Prostate gland (tissue), 2 donors: Measurements from ENCODE around the gene VARS2. TPM values are rescaled to one million over a fixed set of nuclear protein-coding genes. Genes with fewer than 3 reads are reported as not detected.
"Not testable (repeated sequence)": the region's sequence is repeated elsewhere in the genome, so short reads cannot be mapped to it uniquely, and the experiment has no call there.

Source experiments
- DNase-seq: peaks from one replicate; pipeline ENCODE4 v3.0.0-alpha.2; 2019; ENCODE audit warnings: low spot score
- H3K27ac ChIP-seq, 2 donors: fragments of 200-600 bp; sonication (generic); 2 replicates each; pipeline ENCODE4 v1.5.1; 2017 to 2019
- H3K27me3 ChIP-seq: fragments of 200-600 bp; sonication (generic); replicated peaks from 2 replicates; pipeline ENCODE4 v1.5.1; 2019; ENCODE audit not compliant: insufficient read depth
- H3K36me3 ChIP-seq, 2 donors: fragments of 200-600 bp; sonication (generic); 1 replicate in 1 of 2; 2 replicates in 1 of 2; pipeline versions ENCODE4 v1.5.1 to v1.8.1; 2017 to 2019
- H3K4me1 ChIP-seq: fragments of 200-600 bp; sonication (generic); replicated peaks from 2 replicates; pipeline ENCODE4 v1.5.1; 2019
- H3K4me3 ChIP-seq, 2 donors: fragments of 200-600 bp; sonication (generic); 2 replicates each; pipeline ENCODE4 v1.5.1; 2017 to 2019
- H3K9me3 ChIP-seq: fragments of 200-600 bp; sonication (generic); 2 replicates; pipeline ENCODE4 v1.5.1; 2017
- POLR2A ChIP-seq: fragments of 450-650 bp; IDR thresholded peaks from one replicate; pipeline ENCODE4 v1.6.1; 2016; ENCODE audit warnings: antibody characterized with exemption, mild to moderate bottlenecking
- POLR2AphosphoS5 ChIP-seq: sonication (generic); formaldehyde crosslinking; IDR thresholded peaks from one replicate; pipeline ENCODE4 v1.6.1; 2017; ENCODE audit warnings: antibody characterized with exemption
- WGBS: methylation state at CpG from one replicate; pipeline ENCODE4 v1.1.5; 2018; 5-methylcytosine and 5-hydroxymethylcytosine counted together
- intact Hi-C: fragments of 100-400 bp; cut with DNase I; formaldehyde crosslinking; loops from one replicate; pipeline ENCODE4 v1.14.2; 2022
- total RNA-seq, 2 donors: library from RNA; depleted of rRNA; stranded (reverse); fragments of >200 nt; gene quantifications; one replicate each; pipeline ENCODE4 v1.1.0, GENCODE V29; 2016
- TF ChIP-seq, protein P1 (sequence below), 4 experiments: fragments of 200-600 bp in 2 of 4; fragments of 450-650 bp in 2 of 4; sonication (generic) in 2 of 4; IDR thresholded peaks; 1 replicate in 3 of 4; 2 replicates in 1 of 4; pipeline ENCODE4 v1.5.1; 2016 to 2019; ENCODE audit warnings: antibody characterized with exemption in 4 of 4, mild to moderate bottlenecking in 2 of 4, moderate library complexity in 2 of 4

The VARS2 gene
- total RNA-seq, 2 donors from 2014 or later, result 15.8 to 27.0 TPM

- WGBS, result 95% methylated on average over 8 of the region's 8 CpGs
- no peak overlapping the region for H3K27ac ChIP-seq
- no peaks in the 10 kb centered on the region for H3K27me3 ChIP-seq
- peaks cover 0 to 18% of the 10 kb centered on the region in 2 donors for H3K36me3 ChIP-seq
- no peak for DNase-seq
- no peak for TF ChIP-seq POLR2A
- TF ChIP-seq, protein P1, sequence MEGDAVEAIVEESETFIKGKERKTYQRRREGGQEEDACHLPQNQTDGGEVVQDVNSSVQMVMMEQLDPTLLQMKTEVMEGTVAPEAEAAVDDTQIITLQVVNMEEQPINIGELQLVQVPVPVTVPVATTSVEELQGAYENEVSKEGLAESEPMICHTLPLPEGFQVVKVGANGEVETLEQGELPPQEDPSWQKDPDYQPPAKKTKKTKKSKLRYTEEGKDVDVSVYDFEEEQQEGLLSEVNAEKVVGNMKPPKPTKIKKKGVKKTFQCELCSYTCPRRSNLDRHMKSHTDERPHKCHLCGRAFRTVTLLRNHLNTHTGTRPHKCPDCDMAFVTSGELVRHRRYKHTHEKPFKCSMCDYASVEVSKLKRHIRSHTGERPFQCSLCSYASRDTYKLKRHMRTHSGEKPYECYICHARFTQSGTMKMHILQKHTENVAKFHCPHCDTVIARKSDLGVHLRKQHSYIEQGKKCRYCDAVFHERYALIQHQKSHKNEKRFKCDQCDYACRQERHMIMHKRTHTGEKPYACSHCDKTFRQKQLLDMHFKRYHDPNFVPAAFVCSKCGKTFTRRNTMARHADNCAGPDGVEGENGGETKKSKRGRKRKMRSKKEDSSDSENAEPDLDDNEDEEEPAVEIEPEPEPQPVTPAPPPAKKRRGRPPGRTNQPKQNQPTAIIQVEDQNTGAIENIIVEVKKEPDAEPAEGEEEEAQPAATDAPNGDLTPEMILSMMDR (IDR thresholded peaks at IDR 0.05), result no peak
- no peak for TF ChIP-seq POLR2AphosphoS5
- no peaks in the 10 kb centered on the region for H3K9me3 ChIP-seq
- H3K4me3 ChIP-seq, result no peak overlapping the region
- intact Hi-C loops, result loop anchor here (5.0 kb wide), 1 partner anchor 159 kb away; no protein-coding TSS in a partner anchor
- H3K4me1 ChIP-seq, result peaks cover 11% of the 10 kb centered on the region
Observed at GRCh38 chr6:30918670-30919069, 4.6 kb downstream of the VARS2 start.

- Histone ChIP-seq H3K9me3 (no peaks in the 10 kb centered on the region), H3K27me3 (no peaks in the 10 kb centered on the region), H3K4me3 (no peak overlapping the region), H3K27ac (no peak overlapping the region), H3K4me1 (no peaks in the 10 kb centered on the region), H3K36me3 (peaks cover 0 to 12% of the 10 kb centered on the region in 2 donors)
- WGBS, result 93% methylated on average over 7 of the region's 7 CpGs
- TF ChIP-seq POLR2AphosphoS5 (no peak), POLR2A (no peak)
- TF ChIP-seq, protein P1 (IDR thresholded peaks at IDR 0.05), result no peak
- DNase-seq, result no peak
- intact Hi-C loops, result no loop called here
Observed at GRCh38 chr6:30922447-30922852, 8.4 kb downstream of the VARS2 start.

- intact Hi-C loops, H3K4me1 ChIP-seq, DNase-seq, H3K9me3 ChIP-seq, H3K36me3 ChIP-seq, H3K27me3 ChIP-seq, H3K4me3 ChIP-seq, H3K27ac ChIP-seq: not testable (repeated sequence)
- 89% methylated on average over 8 of the region's 9 CpGs for WGBS
Observed at GRCh38 chr6:30924040-30924627, 10.1 kb downstream of the VARS2 start.

GRCh38 chr6:30926644-30927043, 12.6 kb downstream of the VARS2 start:
- no peak overlapping the region for H3K27ac ChIP-seq
- no peaks in the 10 kb centered on the region for H3K9me3 ChIP-seq
- intact Hi-C loops, result no loop called here
- WGBS, result 75% methylated on average over 4 of the region's 4 CpGs
- H3K4me3 ChIP-seq, result no peak overlapping the region
- H3K27me3 ChIP-seq, result no peaks in the 10 kb centered on the region
- no peak for DNase-seq
- H3K4me1 ChIP-seq, result no peaks in the 10 kb centered on the region
- H3K36me3 ChIP-seq, result peaks cover 0 to 4% of the 10 kb centered on the region in 2 donors
- TF ChIP-seq, protein P1 (IDR thresholded peaks at IDR 0.05), result no peak
- no peak for TF ChIP-seq POLR2AphosphoS5
- no peak for TF ChIP-seq POLR2A

DNA sequence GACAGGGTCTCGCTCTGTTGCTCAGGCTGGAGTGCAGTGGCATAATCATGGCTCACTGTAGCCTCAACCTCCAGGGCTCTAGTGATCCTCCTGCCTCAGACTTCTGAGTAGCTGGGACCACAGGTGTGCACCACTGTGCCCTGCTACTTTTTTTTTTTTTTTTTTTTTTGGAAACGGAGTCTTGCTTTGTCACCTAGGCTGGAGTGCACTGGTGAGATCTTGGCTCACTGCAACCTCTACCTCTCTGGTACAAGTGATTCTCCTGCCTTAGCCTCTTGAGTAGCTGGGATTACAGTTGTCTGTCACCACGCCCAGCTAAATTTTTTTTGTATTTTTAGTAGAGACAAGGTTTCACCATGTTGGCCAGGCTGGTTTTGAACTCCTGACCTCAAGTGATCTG, 13.0 kb downstream of the VARS2 start:
- H3K4me3 ChIP-seq, H3K36me3 ChIP-seq, H3K27me3 ChIP-seq, DNase-seq, intact Hi-C loops, H3K9me3 ChIP-seq, H3K4me1 ChIP-seq, H3K27ac ChIP-seq: not testable (repeated sequence)
- 94% methylated on average over 3 of the region's 3 CpGs for WGBS

DNA sequence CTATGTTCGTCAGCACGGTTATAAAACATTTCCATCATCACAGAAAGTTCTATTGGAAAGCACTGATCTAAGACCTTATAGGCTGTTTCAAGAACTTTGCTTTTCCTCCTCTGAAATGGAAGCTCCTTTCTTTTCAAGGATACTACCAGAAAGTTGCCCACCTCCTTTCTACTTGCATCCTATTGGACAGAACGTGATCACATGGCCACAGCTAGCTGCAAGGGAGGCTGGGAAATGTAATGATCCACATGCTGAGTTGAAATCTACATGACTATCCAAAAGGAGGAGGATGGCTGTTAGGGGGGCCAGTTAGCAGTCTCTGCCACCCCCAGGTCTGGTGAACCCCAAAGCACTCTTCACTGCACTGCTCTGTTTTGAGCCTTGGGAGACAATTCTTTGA, 14.6 kb downstream of the VARS2 start:
- Histone ChIP-seq H3K4me3 (no peak overlapping the region), H3K9me3 (no peaks in the 10 kb centered on the region), H3K36me3 (no peaks in the 10 kb centered on the region), H3K27ac (no peak overlapping the region), H3K4me1 (no peaks in the 10 kb centered on the region), H3K27me3 (no peaks in the 10 kb centered on the region)
- intact Hi-C loops, result no loop called here
- no peak for TF ChIP-seq POLR2A
- TF ChIP-seq, protein P1 (IDR thresholded peaks at IDR 0.05), result no peak
- TF ChIP-seq POLR2AphosphoS5, result no peak
- 97% methylated on average over 3 of the region's 3 CpGs for WGBS
- DNase-seq, result no peak
